MM.1S (cell line): ENCODE data around the gene TMTC2.

Experiments used
- CTCF ChIP-seq: fragments of 300-600 bp; sonication (generic); IDR thresholded peaks from 2 replicates; pipeline ENCODE4 v1.5.1; 2016; ENCODE audit warnings: antibody characterized with exemption, low read length, mixed read lengths
- EZH2phosphoT487 ChIP-seq: fragments of 300-600 bp; sonication (generic); IDR thresholded peaks from 2 replicates; pipeline ENCODE4 v1.6.1; 2018; ENCODE audit warnings: antibody characterized with exemption, low read length

GRCh38 chr12:82788594-82788993, 101.9 kb downstream of the TMTC2 start:
- TF ChIP-seq CTCF (no peak), EZH2phosphoT487 (no peak)
